ENCODE measurements around the gene GGN.

DNA sequence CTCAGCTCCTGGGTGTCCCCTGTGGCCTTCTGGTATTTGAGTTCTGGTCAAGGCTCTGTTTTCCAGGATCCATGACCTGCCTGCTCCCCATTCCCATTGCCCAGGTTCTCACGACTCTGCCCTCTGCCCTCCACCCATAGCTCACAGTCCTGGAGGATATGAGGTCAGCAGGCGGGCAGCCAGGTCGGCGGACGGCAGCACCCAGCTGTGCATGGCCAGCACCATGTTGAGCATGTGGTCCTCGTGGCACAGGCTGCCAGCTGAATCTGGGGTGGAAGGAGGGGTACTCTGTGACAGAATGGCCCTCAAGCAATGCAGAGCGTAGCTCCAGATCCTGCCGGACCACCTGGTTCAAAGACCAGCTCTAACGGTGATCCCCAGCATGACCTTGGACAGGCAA, 33.1 kb upstream of the GGN start:
- no peak for TF ChIP-seq CTCF (IDR thresholded peaks at IDR 0.05)
- no peak for TF ChIP-seq POLR2A (IDR thresholded peaks at IDR 0.05)

Measured in tibial nerve (tissue), 3 donors.